WTC11 (cell line): ENCODE data around the gene RANGAP1. TPM values are rescaled to one million over a fixed set of nuclear protein-coding genes. Genes with fewer than 3 reads are reported as not detected.
A peak's percentile ranks its signal among the peaks of the same experiment; 100 is the strongest.

Source experiments
- ATAC-seq: fragments of 200-7000 bp; cut with Tn5 transposase; 2 replicates; pipeline ENCODE4 v1.10.0; 2021; ENCODE audit warnings: mild to moderate bottlenecking, moderate library complexity
- CTCF ChIA-PET: fragments of 300-600 bp; sonication (Branson Sonifier 250); formaldehyde crosslinking; loops from one replicate; lab custom pipeline; 2021; ENCODE audit warnings: antibody characterized with exemption; lab: Charles Lee
- POLR2A ChIA-PET: fragments of 350-600 bp; sonication (Branson Sonifier 250); formaldehyde crosslinking; loops from one replicate; lab custom pipeline; 2021; ENCODE audit warnings: antibody characterized with exemption; lab: Charles Lee
- DNase-seq: peaks from one replicate; pipeline ENCODE4 v3.0.0; 2021; ENCODE audit warnings: low spot score
- H3K27ac Mint-ChIP-seq: 2 replicates; pipeline ENCODE4 v1.8.0; 2021; ENCODE audit warnings: mixed read lengths
- H3K27me3 Mint-ChIP-seq: 2 replicates; pipeline ENCODE4 v1.8.0; 2021; ENCODE audit warnings: low read depth, mild to moderate bottlenecking, moderate library complexity, mixed read lengths
- H3K36me3 Mint-ChIP-seq: 2 replicates; pipeline ENCODE4 v1.8.0; 2021; ENCODE audit warnings: mixed read lengths
- H3K4me1 Mint-ChIP-seq: 2 replicates; pipeline ENCODE4 v1.8.0; 2022; ENCODE audit warnings: mixed read lengths
- H3K4me3 Mint-ChIP-seq: 2 replicates; pipeline ENCODE4 v1.8.0; 2021; ENCODE audit warnings: mild to moderate bottlenecking, moderate library complexity, mixed read lengths
- H3K9me3 Mint-ChIP-seq: 2 replicates; pipeline ENCODE4 v1.8.0; 2021; ENCODE audit warnings: mixed read lengths
- AR ChIP-seq: fragments of 250-450 bp; sonication (Bioruptor Pico); IDR thresholded peaks from 2 replicates; pipeline ENCODE4 v1.9.0; 2021; ENCODE audit warnings: mild to moderate bottlenecking
- E2F1 ChIP-seq: sonication (generic); formaldehyde crosslinking; IDR thresholded peaks from 2 replicates; pipeline ENCODE4 v1.8.0; 2022; ENCODE audit warnings: mild to moderate bottlenecking, missing genetic modification reagents
- E2F5 ChIP-seq: sonication (generic); formaldehyde crosslinking; IDR thresholded peaks from 2 replicates; pipeline ENCODE4 v1.8.1; 2022; ENCODE audit warnings: mild to moderate bottlenecking, moderate library complexity, missing genetic modification reagents
- KAT7 ChIP-seq: sonication (generic); formaldehyde crosslinking; IDR thresholded peaks from 2 replicates; pipeline ENCODE4 v1.8.1; 2023; ENCODE audit warnings: missing genetic modification reagents, mild to moderate bottlenecking, borderline replicate concordance
- MXD4 ChIP-seq: fragments of 250-450 bp; sonication (Bioruptor Pico); IDR thresholded peaks from 2 replicates; pipeline ENCODE4 v1.8.0; 2021; ENCODE audit warnings: mild to moderate bottlenecking, moderate library complexity, borderline replicate concordance
- NFE2L1 ChIP-seq: sonication (generic); formaldehyde crosslinking; IDR thresholded peaks from 2 replicates; pipeline ENCODE4 v1.8.1; 2023; ENCODE audit warnings: missing genetic modification reagents
- PRRX2 ChIP-seq: fragments of 250-450 bp; sonication (Bioruptor Pico); IDR thresholded peaks from 2 replicates; pipeline ENCODE4 v1.8.0; 2021; ENCODE audit warnings: mild to moderate bottlenecking
- STAT6 ChIP-seq: sonication (generic); formaldehyde crosslinking; conservative IDR thresholded peaks from 2 replicates; pipeline ENCODE4 v1.8.1; 2023; ENCODE audit warnings: mild to moderate bottlenecking, low read depth, missing genetic modification reagents, moderate library complexity
- ZMAT4 ChIP-seq: fragments of 250-450 bp; sonication (Bioruptor Pico); IDR thresholded peaks from 2 replicates; pipeline ENCODE4 v1.9.0; 2021; ENCODE audit warnings: mild to moderate bottlenecking
- ZNF263 ChIP-seq: sonication (generic); formaldehyde crosslinking; IDR thresholded peaks from 2 replicates; pipeline ENCODE4 v1.8.1; 2022; ENCODE audit warnings: low read depth, mild to moderate bottlenecking, moderate library complexity, missing genetic modification reagents
- ZNF416 ChIP-seq: fragments of 250-450 bp; sonication (Bioruptor Pico); IDR thresholded peaks from 2 replicates; pipeline ENCODE4 v1.9.0; 2021; ENCODE audit warnings: mild to moderate bottlenecking, inconsistent platforms
- ZNF512 ChIP-seq: sonication (generic); formaldehyde crosslinking; IDR thresholded peaks from 2 replicates; pipeline ENCODE4 v1.8.1; 2022; ENCODE audit warnings: missing genetic modification reagents, borderline replicate concordance
- ZNF532 ChIP-seq: fragments of 250-450 bp; sonication (Bioruptor Pico); IDR thresholded peaks from 2 replicates; pipeline ENCODE4 v1.9.0; 2021; ENCODE audit warnings: mild to moderate bottlenecking, borderline replicate concordance
- total RNA-seq: library from RNA; stranded (reverse); gene quantifications from 3 replicates; pipeline ENCODE4 v1.2.3, GENCODE V29; 2021

RANGAP1 gene
- total RNA-seq, 1 experiment from 2014 or later: 160 TPM

GRCh38 chr22:41240377-41241132, 45.4 kb downstream of the RANGAP1 start, which contains the start of gene CHADL:
Gene CHADL, minus strand, starts transcription at chr22:41240931. Its CDS starts 50 bp downstream, at chr22:41240881.
- TF ChIP-seq KAT7: no peak
- TF ChIP-seq ZNF263: no peak
- no peak for TF ChIP-seq NFE2L1 (CRISPR knock-in tag)
- TF ChIP-seq E2F1 (CRISPR knock-in tag): no peak
- no peak for TF ChIP-seq ZNF512 (CRISPR knock-in tag)
- no peak for TF ChIP-seq MXD4
- no peak for TF ChIP-seq E2F5 (CRISPR knock-in tag)
- no peak for TF ChIP-seq ZNF532 (CRISPR knock-in tag)
- no peak for TF ChIP-seq PRRX2 (CRISPR knock-in tag)
- TF ChIP-seq ZNF416: no peak
- 0 out of 2 replicates have a peak within 1 kb of the TSS, but pooled peaks have one; percentile 63 for H3K27ac Mint-ChIP-seq
- ChIA-PET CTCF (no interaction called here), POLR2A (no interaction called here)
- no peaks in the 10 kb centered on the region; the same call in none of the 2 replicates for H3K27me3 Mint-ChIP-seq
- DNase-seq (peak; percentile 30), ATAC-seq (no peak)
- no peak within 1 kb of the TSS for H3K4me3 Mint-ChIP-seq
- peaks cover 16% of the 10 kb centered on the region for H3K4me1 Mint-ChIP-seq
- H3K9me3 Mint-ChIP-seq: peaks cover 3% of the 10 kb centered on the region; the same call in 1 of the 2 replicates
- no peaks in the 10 kb centered on the region for H3K36me3 Mint-ChIP-seq

GRCh38 chr22:41239443-41240128, 46.4 kb downstream of the RANGAP1 start:
- Mint-ChIP-seq H3K36me3 (no peaks in the 10 kb centered on the region), H3K4me1 (peaks cover 16% of the 10 kb centered on the region), H3K9me3 (peaks cover 3% of the 10 kb centered on the region; the same call in 1 of the 2 replicates), H3K27me3 (no peaks in the 10 kb centered on the region; the same call in none of the 2 replicates), H3K4me3 (no peak overlapping the region), H3K27ac (no peak overlapping the region)
- DNase-seq (no peak), ATAC-seq (no peak)
- POLR2A ChIA-PET: interaction anchor here (1.8 kb wide), 1 partner anchor 18 kb away, joined by 5 read pairs; no protein-coding TSS in a partner anchor
- CTCF ChIA-PET: interaction anchor here (3.0 to 3.9 kb wide), 2 partner anchors 57 to 317 kb away, joined by 60 to 87 read pairs; no protein-coding TSS in a partner anchor
- TF ChIP-seq STAT6 (CRISPR knock-in tag) (no peak), AR (CRISPR knock-in tag) (no peak), ZMAT4 (no peak)
